ENCODE measurements around the gene BRINP1.

GRCh38 chr9:119197893-119198607 lies 171.2 kb downstream of the BRINP1 start:
- no peak for TF ChIP-seq EZH2 (IDR thresholded peaks at IDR 0.05; ENCODE audit: low read depth)
- TF ChIP-seq, protein P1, sequence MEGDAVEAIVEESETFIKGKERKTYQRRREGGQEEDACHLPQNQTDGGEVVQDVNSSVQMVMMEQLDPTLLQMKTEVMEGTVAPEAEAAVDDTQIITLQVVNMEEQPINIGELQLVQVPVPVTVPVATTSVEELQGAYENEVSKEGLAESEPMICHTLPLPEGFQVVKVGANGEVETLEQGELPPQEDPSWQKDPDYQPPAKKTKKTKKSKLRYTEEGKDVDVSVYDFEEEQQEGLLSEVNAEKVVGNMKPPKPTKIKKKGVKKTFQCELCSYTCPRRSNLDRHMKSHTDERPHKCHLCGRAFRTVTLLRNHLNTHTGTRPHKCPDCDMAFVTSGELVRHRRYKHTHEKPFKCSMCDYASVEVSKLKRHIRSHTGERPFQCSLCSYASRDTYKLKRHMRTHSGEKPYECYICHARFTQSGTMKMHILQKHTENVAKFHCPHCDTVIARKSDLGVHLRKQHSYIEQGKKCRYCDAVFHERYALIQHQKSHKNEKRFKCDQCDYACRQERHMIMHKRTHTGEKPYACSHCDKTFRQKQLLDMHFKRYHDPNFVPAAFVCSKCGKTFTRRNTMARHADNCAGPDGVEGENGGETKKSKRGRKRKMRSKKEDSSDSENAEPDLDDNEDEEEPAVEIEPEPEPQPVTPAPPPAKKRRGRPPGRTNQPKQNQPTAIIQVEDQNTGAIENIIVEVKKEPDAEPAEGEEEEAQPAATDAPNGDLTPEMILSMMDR (conservative IDR thresholded peaks at IDR 0.05) = no peak
